Nephron progenitor cell (in vitro differentiated cells): ENCODE data around the gene PFDN2.

Source experiments
- DNase-seq: peaks from one replicate; pipeline ENCODE4 v3.0.0; 2021
- H3K27ac Mint-ChIP-seq: 2 replicates; pipeline ENCODE4 v1.8.0; 2021; ENCODE audit warnings: mild to moderate bottlenecking, moderate library complexity, mixed read lengths
- H3K27me3 Mint-ChIP-seq: 2 replicates; pipeline ENCODE4 v1.8.0; 2021; ENCODE audit warnings: mild to moderate bottlenecking, low read depth, mixed read lengths; ENCODE audit not compliant: poor library complexity
- H3K36me3 Mint-ChIP-seq: 2 replicates; pipeline ENCODE4 v1.8.0; 2021; ENCODE audit warnings: low read depth, mixed read lengths
- H3K4me1 Mint-ChIP-seq: 2 replicates; pipeline ENCODE4 v1.8.0; 2021; ENCODE audit warnings: mixed read lengths
- H3K4me3 Mint-ChIP-seq: 2 replicates; pipeline ENCODE4 v1.8.0; 2021; ENCODE audit warnings: mild to moderate bottlenecking, moderate library complexity, mixed read lengths
- H3K9me3 Mint-ChIP-seq: 2 replicates; pipeline ENCODE4 v1.8.0; 2021; ENCODE audit warnings: mild to moderate bottlenecking, moderate library complexity, mixed read lengths
- CTCF ChIP-seq: fragments of 200-600 bp; sonication (generic); IDR thresholded peaks from 2 replicates; pipeline ENCODE4 v1.5.0; 2021; ENCODE audit warnings: antibody characterized with exemption

Gene PFDN2

GRCh38 chr1:161114556-161114955 lies 3.3 kb downstream of the PFDN2 start:
- no peak for TF ChIP-seq CTCF
- no peak overlapping the region for H3K4me3 Mint-ChIP-seq
- H3K9me3 Mint-ChIP-seq, result no peaks in the 10 kb centered on the region
- DNase-seq, result no peak
- peaks cover 7% of the 10 kb centered on the region for H3K36me3 Mint-ChIP-seq
- no peaks in the 10 kb centered on the region for H3K27me3 Mint-ChIP-seq
- no peak overlapping the region for H3K27ac Mint-ChIP-seq
- peaks cover 40% of the 10 kb centered on the region for H3K4me1 Mint-ChIP-seq

GRCh38 chr1:161113915-161114314 lies 3.9 kb downstream of the PFDN2 start:
- H3K36me3 Mint-ChIP-seq, result peaks cover 14% of the 10 kb centered on the region
- H3K4me1 Mint-ChIP-seq, result peaks cover 34% of the 10 kb centered on the region
- no peak for DNase-seq
- TF ChIP-seq CTCF, result no peak
- H3K4me3 Mint-ChIP-seq, result no peak overlapping the region
- no peaks in the 10 kb centered on the region for H3K27me3 Mint-ChIP-seq
- no peak overlapping the region for H3K27ac Mint-ChIP-seq
- no peaks in the 10 kb centered on the region for H3K9me3 Mint-ChIP-seq

- Mint-ChIP-seq H3K4me3 (no peak overlapping the region), H3K9me3 (no peaks in the 10 kb centered on the region), H3K27me3 (no peaks in the 10 kb centered on the region), H3K36me3 (peaks cover 20% of the 10 kb centered on the region), H3K4me1 (peaks cover 17% of the 10 kb centered on the region), H3K27ac (no peak overlapping the region)
- TF ChIP-seq CTCF, result no peak
- no peak for DNase-seq
These were observed 6.3 kb downstream of the PFDN2 start for GRCh38 chr1:161111527-161111926.

- peaks cover 24% of the 10 kb centered on the region for H3K36me3 Mint-ChIP-seq
- H3K9me3 Mint-ChIP-seq, result no peaks in the 10 kb centered on the region
- H3K27me3 Mint-ChIP-seq, result no peaks in the 10 kb centered on the region
- no peak for TF ChIP-seq CTCF
- H3K27ac Mint-ChIP-seq, result no peak overlapping the region
- DNase-seq, result no peak
- peaks cover 13% of the 10 kb centered on the region for H3K4me1 Mint-ChIP-seq
- no peak overlapping the region for H3K4me3 Mint-ChIP-seq
These were observed 6.7 kb downstream of the PFDN2 start for GRCh38 chr1:161111117-161111516.

GRCh38 chr1:161106431-161106830 lies 11.4 kb downstream of the PFDN2 start:
- H3K9me3 Mint-ChIP-seq, result no peaks in the 10 kb centered on the region
- DNase-seq, result no peak
- no peak overlapping the region for H3K4me3 Mint-ChIP-seq
- H3K4me1 Mint-ChIP-seq, result no peaks in the 10 kb centered on the region
- H3K36me3 Mint-ChIP-seq, result peaks cover 37% of the 10 kb centered on the region
- H3K27me3 Mint-ChIP-seq, result no peaks in the 10 kb centered on the region
- no peak overlapping the region for H3K27ac Mint-ChIP-seq
- no peak for TF ChIP-seq CTCF

GRCh38 chr1:161100556-161100955 lies 17.3 kb downstream of the PFDN2 start:
- peaks cover 25% of the 10 kb centered on the region for H3K36me3 Mint-ChIP-seq
- no peak for TF ChIP-seq CTCF
- DNase-seq, result no peak
- H3K9me3 Mint-ChIP-seq, result no peaks in the 10 kb centered on the region
- H3K4me1 Mint-ChIP-seq, result peaks cover 21% of the 10 kb centered on the region
- H3K27me3 Mint-ChIP-seq, result peaks cover 12% of the 10 kb centered on the region
- H3K27ac Mint-ChIP-seq, result no peak overlapping the region
- no peak overlapping the region for H3K4me3 Mint-ChIP-seq
